Esophagus muscularis mucosa (tissue), 4 donors: ENCODE measurements around the gene COL5A2. TPM values are rescaled to one million over a fixed set of nuclear protein-coding genes. Genes with fewer than 3 reads are reported as not detected.

Experiments used
- DNase-seq: peaks from one replicate; pipeline ENCODE4 v3.0.0-alpha.2; 2017; ENCODE audit errors: extremely low spot score
- H3K27ac ChIP-seq, 4 donors: fragments of 200-600 bp; sonication (generic); replicated peaks in 1 of 4; 1 replicate in 3 of 4; 2 replicates in 1 of 4; pipeline ENCODE4 v1.5.1; 2016 to 2019; ENCODE audit warnings: mild to moderate bottlenecking in 1 of 4
- H3K27me3 ChIP-seq, 4 donors: fragments of 200-600 bp; sonication (generic); one replicate each; pipeline versions ENCODE4 v1.5.1 to v1.6.0; 2016 to 2019
- H3K36me3 ChIP-seq, 4 donors: fragments of 200-600 bp; sonication (generic); one replicate each; pipeline ENCODE4 v1.5.1; 2016 to 2019
- H3K4me1 ChIP-seq, 4 donors: fragments of 200-600 bp; sonication (generic); one replicate each; pipeline ENCODE4 v1.5.1; 2016 to 2019
- H3K4me3 ChIP-seq, 4 donors: fragments of 200-600 bp; sonication (generic); 1 replicate in 2 of 4; 2 replicates in 2 of 4; pipeline ENCODE4 v1.5.1; 2016 to 2019; ENCODE audit warnings: mild to moderate bottlenecking in 4 of 4, moderate library complexity in 1 of 4
- H3K9me3 ChIP-seq, 4 donors: fragments of 200-600 bp; sonication (generic); 1 replicate in 3 of 4; 2 replicates in 1 of 4; pipeline ENCODE4 v1.5.1; 2016 to 2019
- EP300 ChIP-seq: sonication (generic); formaldehyde crosslinking; IDR thresholded peaks from one replicate; pipeline ENCODE4 v1.6.1; 2017; ENCODE audit warnings: antibody characterized with exemption
- POLR2A ChIP-seq: fragments of 450-650 bp; IDR thresholded peaks from one replicate; pipeline ENCODE4 v1.6.1; 2017; ENCODE audit warnings: antibody characterized with exemption, moderate library complexity, mild to moderate bottlenecking, low read depth
- POLR2AphosphoS5 ChIP-seq, 2 donors: sonication (generic); formaldehyde crosslinking; IDR thresholded peaks; one replicate each; pipeline ENCODE4 v1.6.1; 2017; ENCODE audit warnings: antibody characterized with exemption in 2 of 2
- WGBS: methylation state at CpG from one replicate; pipeline ENCODE4 v1.1.5; 2018; 5-methylcytosine and 5-hydroxymethylcytosine counted together
- intact Hi-C: fragments of 100-400 bp; cut with DNase I; formaldehyde crosslinking; loops from one replicate; pipeline ENCODE4 v1.15.1; 2023
- total RNA-seq, 4 donors: library from RNA; depleted of rRNA; stranded (reverse); fragments of >200 nt; gene quantifications; one replicate each; pipeline versions ENCODE4 v1.1.0 to v1.2.1, GENCODE V29; 2016
- TF ChIP-seq, protein P1 (sequence below), 3 experiments: fragments of 200-600 bp in 2 of 3; fragments of 450-650 bp in 1 of 3; sonication (generic) in 2 of 3; IDR thresholded peaks; one replicate each; pipeline ENCODE4 v1.5.1; 2017 to 2019; ENCODE audit warnings: antibody characterized with exemption in 3 of 3, mild to moderate bottlenecking in 2 of 3, moderate library complexity in 1 of 3

COL5A2 gene
- total RNA-seq, 4 donors from 2014 or later: 49.9 to 68.5 (median 59.0) TPM

DNA sequence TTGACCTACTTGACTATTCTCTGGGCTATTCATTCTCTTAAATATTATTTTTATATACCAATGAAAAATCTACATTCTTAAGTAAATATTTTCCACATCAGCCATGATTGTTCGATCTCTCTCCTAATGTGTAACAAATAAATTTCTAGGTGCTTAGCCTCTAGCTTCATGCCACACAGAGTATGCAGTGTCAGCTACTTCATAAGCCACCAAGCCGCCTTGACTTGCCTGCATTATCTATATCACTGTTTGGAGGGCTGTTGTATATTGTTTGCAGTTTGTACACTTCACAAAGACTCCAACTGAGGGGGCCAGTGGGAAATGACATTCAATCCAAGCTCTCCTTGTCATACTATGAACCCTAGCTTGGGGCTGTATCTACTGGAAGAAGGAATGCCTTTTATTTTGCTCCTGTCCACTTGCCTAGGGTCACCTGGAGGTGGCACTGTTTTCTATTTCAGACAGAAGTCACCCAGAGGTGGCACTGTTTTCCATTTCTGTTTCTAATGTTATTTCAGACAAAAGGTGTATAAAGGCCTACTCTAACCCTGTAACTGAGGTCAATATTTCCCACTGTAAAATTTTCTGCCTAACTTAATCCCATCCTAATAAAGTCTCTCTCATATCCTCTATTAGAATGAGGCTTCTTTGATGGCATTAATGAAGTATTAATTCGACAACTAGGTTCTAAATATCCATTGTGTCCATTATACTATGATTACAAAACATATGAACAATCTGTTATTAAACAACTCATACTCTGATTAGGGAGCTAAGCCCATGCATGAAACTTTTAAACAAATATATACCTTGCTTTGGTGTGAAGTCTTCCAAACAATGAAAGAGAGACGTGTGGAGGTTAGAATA, 36.4 kb downstream of the COL5A2 start:
- 93% methylated on average over 4 of the region's 4 CpGs for WGBS
- H3K27me3 ChIP-seq: no peaks in the 10 kb centered on the region
- TF ChIP-seq POLR2AphosphoS5 (IDR thresholded peaks at IDR 0.05): no peak
- TF ChIP-seq, protein P1, sequence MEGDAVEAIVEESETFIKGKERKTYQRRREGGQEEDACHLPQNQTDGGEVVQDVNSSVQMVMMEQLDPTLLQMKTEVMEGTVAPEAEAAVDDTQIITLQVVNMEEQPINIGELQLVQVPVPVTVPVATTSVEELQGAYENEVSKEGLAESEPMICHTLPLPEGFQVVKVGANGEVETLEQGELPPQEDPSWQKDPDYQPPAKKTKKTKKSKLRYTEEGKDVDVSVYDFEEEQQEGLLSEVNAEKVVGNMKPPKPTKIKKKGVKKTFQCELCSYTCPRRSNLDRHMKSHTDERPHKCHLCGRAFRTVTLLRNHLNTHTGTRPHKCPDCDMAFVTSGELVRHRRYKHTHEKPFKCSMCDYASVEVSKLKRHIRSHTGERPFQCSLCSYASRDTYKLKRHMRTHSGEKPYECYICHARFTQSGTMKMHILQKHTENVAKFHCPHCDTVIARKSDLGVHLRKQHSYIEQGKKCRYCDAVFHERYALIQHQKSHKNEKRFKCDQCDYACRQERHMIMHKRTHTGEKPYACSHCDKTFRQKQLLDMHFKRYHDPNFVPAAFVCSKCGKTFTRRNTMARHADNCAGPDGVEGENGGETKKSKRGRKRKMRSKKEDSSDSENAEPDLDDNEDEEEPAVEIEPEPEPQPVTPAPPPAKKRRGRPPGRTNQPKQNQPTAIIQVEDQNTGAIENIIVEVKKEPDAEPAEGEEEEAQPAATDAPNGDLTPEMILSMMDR (IDR thresholded peaks at IDR 0.05): peak; percentile 41 to 56 (median 41)
- DNase-seq: no peak
- H3K9me3 ChIP-seq: no peaks in the 10 kb centered on the region
- intact Hi-C loops: no loop called here
- H3K27ac ChIP-seq: no peak overlapping the region
- peaks cover 0 to 25% (median 5%) of the 10 kb centered on the region in 4 donors for H3K4me1 ChIP-seq
- no peaks in the 10 kb centered on the region for H3K36me3 ChIP-seq
- no peak overlapping the region for H3K4me3 ChIP-seq

DNA sequence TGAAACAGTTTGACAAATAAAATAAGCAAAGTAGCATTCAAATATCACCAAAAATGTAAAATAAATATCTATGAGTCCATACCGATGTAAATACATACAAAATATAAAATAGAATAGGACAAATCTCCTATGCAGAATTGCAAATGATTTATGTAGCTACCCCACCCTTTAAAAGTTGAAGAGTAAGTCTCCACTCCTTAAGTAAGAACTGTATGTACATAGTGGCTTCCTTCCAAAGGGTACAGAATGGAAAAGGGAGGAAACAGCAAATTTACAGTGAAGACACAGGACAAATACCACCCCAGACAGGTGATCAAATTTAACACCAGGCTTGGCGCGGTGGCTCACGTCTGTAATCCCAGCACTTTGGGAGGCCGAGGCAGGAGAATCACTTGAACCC, 40.8 kb downstream of the COL5A2 start:
- Histone ChIP-seq H3K27ac (no peak overlapping the region), H3K4me1 (peaks cover 0 to 10% (median 3%) of the 10 kb centered on the region in 4 donors), H3K27me3 (no peaks in the 10 kb centered on the region), H3K4me3 (no peak overlapping the region), H3K36me3 (no peaks in the 10 kb centered on the region), H3K9me3 (no peaks in the 10 kb centered on the region)
- intact Hi-C loops: no loop called here
- 94% methylated on average over 5 of the region's 5 CpGs for WGBS
- TF ChIP-seq POLR2AphosphoS5 (IDR thresholded peaks at IDR 0.05) (no peak), POLR2A (no peak), EP300 (no peak)
- TF ChIP-seq, protein P1 (IDR thresholded peaks at IDR 0.05): no peak
- DNase-seq: no peak

DNA sequence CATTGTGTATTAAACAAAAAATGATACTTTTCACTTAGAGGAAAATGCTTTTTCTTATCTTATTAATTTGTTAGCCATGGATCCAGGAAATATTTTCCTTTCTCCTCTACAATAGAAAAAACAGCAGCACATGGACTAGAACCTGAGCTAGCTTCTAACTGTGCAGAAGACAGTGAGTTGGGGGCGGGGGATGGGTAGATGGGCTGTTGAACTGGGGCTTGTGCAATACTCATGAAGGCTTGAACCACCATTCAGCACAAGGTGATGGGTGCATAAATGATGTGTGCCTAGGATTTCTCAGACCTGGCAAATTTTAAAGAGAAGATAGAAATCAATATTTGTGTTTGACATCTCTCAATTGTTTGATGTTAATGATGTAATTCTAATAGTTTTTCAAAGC, 42.0 kb downstream of the COL5A2 start:
- H3K4me1 ChIP-seq: peaks cover 0 to 6% (median 3%) of the 10 kb centered on the region in 4 donors
- no peaks in the 10 kb centered on the region for H3K9me3 ChIP-seq
- 81% methylated on average over 1 of the region's 1 CpG for WGBS
- no peak overlapping the region for H3K27ac ChIP-seq
- TF ChIP-seq, protein P1 (IDR thresholded peaks at IDR 0.05): no peak
- no peak for TF ChIP-seq POLR2A
- no peak for TF ChIP-seq POLR2AphosphoS5 (IDR thresholded peaks at IDR 0.05)
- TF ChIP-seq EP300: no peak
- no peaks in the 10 kb centered on the region for H3K36me3 ChIP-seq
- H3K4me3 ChIP-seq: no peak overlapping the region
- intact Hi-C loops: no loop called here
- DNase-seq: no peak
- H3K27me3 ChIP-seq: no peaks in the 10 kb centered on the region

DNA sequence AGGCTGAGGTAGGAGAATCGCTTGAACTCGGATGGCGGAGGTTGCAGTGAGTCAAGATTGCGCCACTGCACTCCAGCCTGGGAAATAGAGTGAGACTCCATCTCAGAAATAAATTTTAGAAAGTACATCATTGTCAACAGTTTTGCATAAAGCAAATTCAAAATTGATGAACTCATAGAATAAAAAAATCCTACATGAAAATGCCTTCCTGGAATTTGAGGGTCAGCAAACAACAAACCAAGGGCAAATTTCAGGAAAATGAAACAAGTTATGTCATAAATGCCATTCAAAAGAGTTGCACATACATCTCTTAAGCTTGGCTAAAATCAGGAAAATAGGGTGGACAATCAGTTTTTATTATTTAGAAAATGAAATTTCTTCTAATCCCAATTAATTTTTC, 45.1 kb downstream of the COL5A2 start:
- Histone ChIP-seq H3K4me1 (no peaks in the 10 kb centered on the region), H3K4me3 (no peak overlapping the region), H3K27me3 (no peaks in the 10 kb centered on the region), H3K27ac (no peak overlapping the region), H3K9me3 (no peaks in the 10 kb centered on the region), H3K36me3 (no peaks in the 10 kb centered on the region)
- 50% methylated on average over 4 of the region's 4 CpGs for WGBS
- no peak for DNase-seq
- TF ChIP-seq, protein P1 (IDR thresholded peaks at IDR 0.05): no peak
- TF ChIP-seq POLR2AphosphoS5 (IDR thresholded peaks at IDR 0.05): no peak
- TF ChIP-seq EP300: no peak
- TF ChIP-seq POLR2A: no peak
- intact Hi-C loops: no loop called here

DNA sequence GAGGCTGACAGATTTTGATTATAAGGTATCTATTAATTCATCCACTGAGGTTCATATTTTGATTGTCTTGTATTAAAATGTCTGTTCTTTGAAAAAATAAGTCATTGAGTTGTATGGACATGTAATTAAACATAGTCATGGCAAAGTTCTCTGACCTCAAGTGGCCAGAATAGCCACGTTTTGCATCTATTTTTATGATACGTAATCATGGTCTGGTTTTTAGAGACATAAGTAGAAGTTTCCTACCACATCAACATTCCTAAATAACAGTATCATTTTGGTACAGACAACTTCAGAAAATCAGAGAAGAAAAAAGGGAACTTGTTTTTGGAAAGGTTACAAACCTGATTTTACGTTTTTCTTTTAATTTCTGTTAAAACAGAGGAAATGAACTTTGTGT, 47.6 kb downstream of the COL5A2 start:
- DNase-seq: no peak
- H3K9me3 ChIP-seq: no peaks in the 10 kb centered on the region
- no peaks in the 10 kb centered on the region for H3K36me3 ChIP-seq
- peaks cover 0 to 4% (median 0%) of the 10 kb centered on the region in 4 donors for H3K4me1 ChIP-seq
- intact Hi-C loops: no loop called here
- no peak overlapping the region for H3K4me3 ChIP-seq
- no peak for TF ChIP-seq POLR2A
- TF ChIP-seq, protein P1 (IDR thresholded peaks at IDR 0.05): no peak
- TF ChIP-seq POLR2AphosphoS5 (IDR thresholded peaks at IDR 0.05): no peak
- TF ChIP-seq EP300: no peak
- H3K27ac ChIP-seq: no peak overlapping the region
- no peaks in the 10 kb centered on the region for H3K27me3 ChIP-seq
- 74% methylated on average over 3 of the region's 3 CpGs for WGBS
